K562 (cell line): Measurements from ENCODE around the gene ZSWIM3. TPM values are rescaled to one million over a fixed set of nuclear protein-coding genes. Genes with fewer than 3 reads are reported as not detected.

Experiments
- ATAC-seq: fragments of 200-7000 bp; cut with Tn5 transposase; 3 replicates; pipeline ENCODE4 v1.9.1; 2020; ENCODE audit warnings: moderate library complexity
- BruUV-seq: library from RNA; stranded (reverse); fragments of 400-500 nt; replicated peaks from 2 replicates; lab custom pipeline; 2021; lab: Mats Ljungman, UMichigan
- CTCF ChIA-PET: fragments of 300-600 bp; formaldehyde crosslinking; extraction: SDS; loops from one replicate; lab custom pipeline; 2021; ENCODE audit warnings: low intra/inter-chr PET ratio; lab: Yijun Ruan, JAX
- POLR2A ChIA-PET: fragments of 300-600, 350-650 bp; sonication (Branson Sonifier 250); formaldehyde crosslinking; extraction: SDS; loops from one replicate; lab custom pipeline; 2021; ENCODE audit warnings: antibody characterized with exemption, inconsistent platforms; lab: Yijun Ruan, JAX
- DNase-seq, 4 experiments: peaks; one replicate each; pipeline versions ENCODE4 v3.0.0 to v3.0.0-alpha.2; 2011 to 2018; ENCODE audit warnings: low spot score in 3 of 4, mixed read lengths in 3 of 4; ENCODE audit errors: extremely low read depth in 1 of 4
- FAIRE-seq: peaks from 2 replicates; lab custom pipeline; 2011; peaks lifted over from hg19 to GRCh38; lab: Jason Lieb, UNC
- H2AFZ ChIP-seq: 2 replicates; pipeline ENCODE4 v1.6.0; 2011; ENCODE audit warnings: low read depth, low read length, control low read depth, inconsistent platforms
- H3K27ac ChIP-seq: fragments of 200-600 bp; 3 replicates; pipeline ENCODE4 v1.8.0; 2011; ENCODE audit warnings: low read depth, mild to moderate bottlenecking, control low read depth, inconsistent platforms, low read length, moderate library complexity, mixed read lengths; ENCODE audit errors: extremely low read depth
- H3K27me3 ChIP-seq, 2 experiments: fragments of 300-600 bp in 1 of 2; 2 replicates in 1 of 2; 3 replicates in 1 of 2; pipeline versions ENCODE4 v1.6.0 to v1.8.0; 2011; ENCODE audit warnings: inconsistent platforms in 2 of 2, low read length in 2 of 2, mild to moderate bottlenecking in 1 of 2, mixed read lengths in 1 of 2, moderate library complexity in 1 of 2; ENCODE audit not compliant: control insufficient read depth in 2 of 2, insufficient read depth in 2 of 2
- H3K36me3 ChIP-seq: fragments of 300-600 bp; 3 replicates; pipeline ENCODE4 v1.8.0; 2011; ENCODE audit warnings: mild to moderate bottlenecking, low read length, inconsistent platforms; ENCODE audit not compliant: control insufficient read depth, insufficient read depth
- H3K4me1 ChIP-seq, 2 experiments: fragments of 200-600 bp in 1 of 2; replicated peaks in 1 of 2; 2 replicates in 1 of 2; 3 replicates in 1 of 2; pipeline versions ENCODE4 v1.5.1 to v1.8.0; 2011; ENCODE audit warnings: inconsistent platforms in 2 of 2, low read length in 2 of 2, mild to moderate bottlenecking in 1 of 2, mixed read lengths in 1 of 2, moderate library complexity in 1 of 2; ENCODE audit not compliant: control insufficient read depth in 2 of 2, insufficient read depth in 2 of 2
- H3K4me2 ChIP-seq: 2 replicates; pipeline ENCODE4 v1.6.1; 2011; ENCODE audit warnings: low read length, control low read depth, inconsistent platforms, mixed read lengths; ENCODE audit not compliant: insufficient read depth
- H3K4me3 ChIP-seq: fragments of 200-600 bp; sonication (generic), shearing (Covaris generic); 2 replicates; pipeline ENCODE4 v1.5.1; 2016; ENCODE audit warnings: control low read depth, inconsistent platforms
- H3K79me2 ChIP-seq: fragments of 200-600 bp; 3 replicates; pipeline ENCODE4 v1.8.0; 2011; ENCODE audit warnings: low read length, inconsistent platforms; ENCODE audit not compliant: control insufficient read depth, insufficient read depth
- H3K9ac ChIP-seq, 2 experiments: 2 replicates each; pipeline versions ENCODE4 v1.6.0 to v1.6.1; 2011; ENCODE audit warnings: low read depth in 2 of 2, low read length in 2 of 2, control low read depth in 1 of 2, inconsistent platforms in 1 of 2, mild to moderate bottlenecking in 1 of 2, mixed read lengths in 1 of 2; ENCODE audit not compliant: insufficient read depth in 1 of 2
- H3K9me1 ChIP-seq: one replicate; pipeline ENCODE4 v1.6.0; 2011; ENCODE audit warnings: inconsistent platforms, mild to moderate bottlenecking, low read length, moderate library complexity; ENCODE audit not compliant: control insufficient read depth, insufficient read depth
- H3K9me3 ChIP-seq: replicated peaks from 2 replicates; pipeline ENCODE4 v1.5.1; 2011; ENCODE audit warnings: low read depth, low read length, inconsistent platforms; ENCODE audit not compliant: control insufficient read depth, insufficient read depth
- H4K20me1 ChIP-seq: replicated peaks from 2 replicates; pipeline ENCODE4 v1.6.1; 2011; ENCODE audit warnings: low read length, inconsistent platforms, mixed read lengths; ENCODE audit not compliant: control insufficient read depth, insufficient read depth
- MECOM ChIP-seq: fragments of 250-450 bp; sonication (Bioruptor Pico); IDR thresholded peaks from 2 replicates; pipeline ENCODE4 v1.8.0; 2022; ENCODE audit warnings: inconsistent platforms
- ZNF217 ChIP-seq: sonication (generic); formaldehyde crosslinking; IDR thresholded peaks from 2 replicates; pipeline ENCODE4 v1.8.0; 2022; ENCODE audit warnings: mild to moderate bottlenecking, missing genetic modification reagents
- ZNF23 ChIP-seq: fragments of 250-450 bp; sonication (Bioruptor Pico); IDR thresholded peaks from 2 replicates; pipeline ENCODE4 v1.4.0; 2020; ENCODE audit warnings: mild to moderate bottlenecking
- WGBS: fragments of 100-300 bp; shearing (Covaris generic); methylation state at CpG from one replicate; pipeline ENCODE4 v1.1.6; 2016; ENCODE audit warnings: low coverage, mixed read lengths; ENCODE audit not compliant: insufficient coverage; ENCODE audit errors: missing lambda C conversion rate; 5-methylcytosine and 5-hydroxymethylcytosine counted together
- in situ Hi-C: fragments of 300-500 bp; cut with MboI; formaldehyde crosslinking; loops from 4 replicates; pipeline ENCODE4 v1.15.0; 2018; ENCODE audit warnings: inconsistent platforms, mixed read lengths
- intact Hi-C: fragments of 100-400 bp; cut with micrococcal nuclease; formaldehyde crosslinking; loops from 2 replicates; pipeline ENCODE4 v1.14.2; 2022
- polyA plus RNA-seq, 8 experiments: library from polyadenylated mRNA; depleted of rRNA in 4 of 8; stranded (reverse) in 5 of 8; unstranded in 3 of 8; fragments of >200 nt; fragmentation: Nextera tagmentation in 2 of 8; fragmentation: Illumina TruSeq in 1 of 8; extraction: Ambion mirVana in 2 of 8; extraction: Trizol in 1 of 8; gene quantifications; 2 replicates each; pipeline versions ENCODE4 v1.2.1 to v1.2.3, GENCODE V29; 2011 to 2014; ENCODE audit warnings: inconsistent platforms in 1 of 8, missing spikeins in 1 of 8
- total RNA-seq, 7 experiments: library from RNA; depleted of rRNA in 6 of 7; stranded (reverse); fragments of >200 nt in 6 of 7; fragmentation: Illumina TruSeq in 2 of 7; extraction: Trizol in 2 of 7; gene quantifications; 2 replicates each; pipeline versions ENCODE4 v1.2.1 to v1.2.3, GENCODE V29; 2011 to 2021; ENCODE audit warnings: low replicate concordance in 1 of 7
- TF ChIP-seq, protein P1 (sequence below), 2 experiments: fragments of 450-650 bp in 1 of 2; sonication (generic) in 1 of 2; formaldehyde crosslinking in 1 of 2; IDR thresholded peaks in 1 of 2; conservative IDR thresholded peaks in 1 of 2; 2 replicates each; pipeline versions ENCODE4 v1.6.1 to v1.8.1; 2016 to 2023; ENCODE audit warnings: mild to moderate bottlenecking in 2 of 2, moderate library complexity in 2 of 2, inconsistent platforms in 1 of 2, missing genetic modification reagents in 1 of 2

The ZSWIM3 gene
- total and polyA plus RNA-seq, 9 of the 15 experiments (the other 6 are each of a cell fraction or from before 2014, with no cell fraction given), result 1.7 to 4.3 (median 2.9) TPM

GRCh38 chr20:45904583-45905504 is 47.4 kb downstream of the ZSWIM3 start:
- H3K27ac ChIP-seq, result no peak overlapping the region
- TF ChIP-seq MECOM (no peak), ZNF217 (CRISPR knock-in tag) (0 out of 2 replicates have a peak, but pooled peaks have one; percentile 36)
- TF ChIP-seq, all 486 proteins: peak for 1
- Histone ChIP-seq H2AFZ (no peak overlapping the region), H3K4me1 (peaks cover 9 to 29% of the 10 kb centered on the region in 2 experiments), H3K79me2 (peaks cover 9% of the 10 kb centered on the region), H3K36me3 (peaks cover 24% of the 10 kb centered on the region; the same call in 2 of the 3 replicates), H3K9me3 (no peaks in the 10 kb centered on the region), H3K4me2 (no peak overlapping the region), H4K20me1 (no peaks in the 10 kb centered on the region), H3K4me3 (no peak overlapping the region), H3K27me3 (no peaks in the 10 kb centered on the region), H3K9ac (peak overlapping the region in 1 of 2 experiments; percentile 77; a peak in 2 of 4 replicates), H3K9me1 (no peaks in the 10 kb centered on the region)
- FAIRE-seq (no peak), DNase-seq (no peak), ATAC-seq (no peak; the same call in 2 of the 3 replicates)
- BruUV-seq, result no TSS peak
- CTCF ChIA-PET, result no interaction called here
- intact Hi-C loops (no loop called here), in situ Hi-C loops (no loop called here)
- POLR2A ChIA-PET, result interaction anchor here (0.6 to 2.4 kb wide), 9 partner anchors 11 to 1451 kb away, joined by 3 to 9 read pairs (median 4); partner anchors contain the start of genes PCIF1, SNX21 and ZSWIM1
- 73% methylated on average over 16 of the region's 16 CpGs for WGBS

DNA sequence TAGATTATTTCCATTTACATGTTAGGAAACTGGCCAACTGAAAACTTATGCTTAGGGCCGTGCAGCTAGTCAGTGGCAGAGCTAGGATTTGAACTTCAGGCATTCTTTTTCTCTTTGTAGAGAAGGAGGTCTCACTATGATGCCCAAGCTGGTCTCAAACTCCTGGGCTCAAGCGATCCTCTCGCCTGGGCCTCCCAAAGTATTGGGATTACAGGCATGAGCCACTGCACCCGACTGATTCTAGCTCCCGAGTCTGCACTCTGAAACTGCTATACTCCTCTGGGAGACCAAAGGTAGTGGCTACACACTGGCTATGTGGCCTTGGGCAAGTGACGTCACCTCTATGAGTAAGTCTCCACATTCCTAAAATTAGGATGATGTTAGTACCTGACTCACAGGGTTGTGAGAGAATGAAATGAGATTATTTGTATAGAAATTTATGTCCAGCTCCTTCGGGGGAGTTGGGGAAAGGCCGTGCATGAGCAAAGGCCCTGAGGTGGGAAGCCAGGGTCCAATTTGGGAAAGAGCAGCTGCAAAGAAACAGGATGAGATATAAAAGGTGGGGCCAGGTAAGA is 48.2 kb downstream of the ZSWIM3 start:
- Histone ChIP-seq H3K9me3 (no peaks in the 10 kb centered on the region), H3K4me2 (no peak overlapping the region), H3K36me3 (peaks cover 22% of the 10 kb centered on the region; the same call in 2 of the 3 replicates), H3K9me1 (no peaks in the 10 kb centered on the region), H2AFZ (no peak overlapping the region), H3K4me3 (no peak overlapping the region), H3K27ac (no peak overlapping the region), H3K79me2 (peaks cover 12% of the 10 kb centered on the region), H3K4me1 (peaks cover 16 to 36% of the 10 kb centered on the region in 2 experiments), H4K20me1 (no peaks in the 10 kb centered on the region), H3K9ac (no peak overlapping the region), H3K27me3 (no peaks in the 10 kb centered on the region)
- BruUV-seq, result no TSS peak
- no peak for FAIRE-seq
- no peak for ATAC-seq
- intact Hi-C loops (no loop called here), in situ Hi-C loops (no loop called here)
- 72% methylated on average over 8 of the region's 8 CpGs for WGBS
- TF ChIP-seq ZNF23, result no peak
- TF ChIP-seq, protein P1, sequence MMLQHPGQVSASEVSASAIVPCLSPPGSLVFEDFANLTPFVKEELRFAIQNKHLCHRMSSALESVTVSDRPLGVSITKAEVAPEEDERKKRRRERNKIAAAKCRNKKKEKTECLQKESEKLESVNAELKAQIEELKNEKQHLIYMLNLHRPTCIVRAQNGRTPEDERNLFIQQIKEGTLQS (IDR thresholded peaks at IDR 0.05), result peak; percentile 55
- TF ChIP-seq, protein P1 (CRISPR knock-in tag; conservative IDR thresholded peaks at IDR 0.05), result no peak
- ChIA-PET CTCF (no interaction called here), POLR2A (interaction anchor here (0.7 to 2.4 kb wide), 8 partner anchors 9 to 73 kb away, joined by 3 to 9 read pairs (median 4); partner anchors contain the start of genes PCIF1, SNX21 and ZSWIM1)
- DNase-seq, result no peak
